ENCODE data around the gene SERPINB10.

SERPINB10 gene

GRCh38 chr18:63905361-63905760 lies 2.4 kb upstream of the SERPINB10 start:
- no peak for TF ChIP-seq ZNF366 (tag by site-specific recombination; conservative IDR thresholded peaks at IDR 0.05)
- TF ChIP-seq ZNF580 (tag by site-specific recombination; IDR thresholded peaks at IDR 0.05) = no peak
- TF ChIP-seq ZBTB7A (tag by site-specific recombination; IDR thresholded peaks at IDR 0.05; ENCODE audit: low read depth) = no peak
- no peak for TF ChIP-seq ZNF16 (tag by site-specific recombination; IDR thresholded peaks at IDR 0.05; ENCODE audit: low read depth)
- TF ChIP-seq ZNF571 (tag by site-specific recombination; IDR thresholded peaks at IDR 0.05) = no peak
- no peak for TF ChIP-seq ZBTB44 (tag by site-specific recombination; IDR thresholded peaks at IDR 0.05)
- no peak for TF ChIP-seq ZNF514 (tag by site-specific recombination; IDR thresholded peaks at IDR 0.05)
- TF ChIP-seq ZNF404 (tag by site-specific recombination; IDR thresholded peaks at IDR 0.05) = no peak
- TF ChIP-seq ZNF664 (tag by site-specific recombination; IDR thresholded peaks at IDR 0.05) = no peak
- no peak for TF ChIP-seq BCL6B (tag by site-specific recombination; IDR thresholded peaks at IDR 0.05)
- TF ChIP-seq ZFP3 (tag by site-specific recombination; IDR thresholded peaks at IDR 0.05; ENCODE audit: low read depth) = no peak
- TF ChIP-seq ZNF24 (tag by site-specific recombination; IDR thresholded peaks at IDR 0.05) = no peak
- TF ChIP-seq ZFHX2 (tag by site-specific recombination; conservative IDR thresholded peaks at IDR 0.05) = no peak
- no peak for TF ChIP-seq ZNF132 (tag by site-specific recombination; IDR thresholded peaks at IDR 0.05; ENCODE audit: borderline replicate concordance)
- TF ChIP-seq ZNF777 (tag by site-specific recombination; IDR thresholded peaks at IDR 0.05; ENCODE audit: borderline replicate concordance) = no peak
- TF ChIP-seq ZSCAN30 (tag by site-specific recombination; IDR thresholded peaks at IDR 0.05) = no peak
- no peak for TF ChIP-seq ZNF324 (tag by site-specific recombination; IDR thresholded peaks at IDR 0.05)
- no peak for TF ChIP-seq KLF17 (tag by site-specific recombination; IDR thresholded peaks at IDR 0.05)
- TF ChIP-seq ZNF624 (tag by site-specific recombination; IDR thresholded peaks at IDR 0.05) = no peak
- TF ChIP-seq ZBTB20 (tag by site-specific recombination; IDR thresholded peaks at IDR 0.05) = no peak
- no peaks in the 10 kb centered on the region for H3K36me3 ChIP-seq (ENCODE audit: control insufficient read depth in 2 of 2, insufficient read depth in 1 of 2, low read length in 2 of 2)
- H3K4me3 ChIP-seq (ENCODE audit: low read depth, low read length) = no peak overlapping the region
- H3K9me3 ChIP-seq (ENCODE audit: control insufficient read depth, insufficient read depth, low read depth, low read length) = no peaks in the 10 kb centered on the region
- ChIA-PET CTCF (no interaction called here), POLR2A (no interaction called here)
- H3K27ac ChIP-seq (ENCODE audit: extremely low read depth, low read depth, low read length) = no peak overlapping the region
- H3K4me1 ChIP-seq (ENCODE audit: control insufficient read depth, insufficient read depth, low read length) = no peaks in the 10 kb centered on the region

- Histone ChIP-seq H3K27ac (ENCODE audit: extremely low read depth, low read depth, low read length) (no peak overlapping the region), H3K4me1 (ENCODE audit: control insufficient read depth, insufficient read depth, low read length) (no peaks in the 10 kb centered on the region), H3K4me3 (ENCODE audit: low read depth, low read length) (no peak overlapping the region), H3K9me3 (ENCODE audit: control insufficient read depth, insufficient read depth, low read depth, low read length) (no peaks in the 10 kb centered on the region), H3K36me3 (ENCODE audit: control insufficient read depth in 2 of 2, insufficient read depth in 1 of 2, low read length in 2 of 2) (no peaks in the 10 kb centered on the region)
- TF ChIP-seq OSR2 (tag by site-specific recombination; IDR thresholded peaks at IDR 0.05) (no peak), ZNF558 (tag by site-specific recombination; IDR thresholded peaks at IDR 0.05) (no peak), ZNF37A (tag by site-specific recombination; IDR thresholded peaks at IDR 0.05) (no peak), ZNF571 (tag by site-specific recombination; IDR thresholded peaks at IDR 0.05) (no peak), ZNF155 (tag by site-specific recombination; IDR thresholded peaks at IDR 0.05) (no peak), ZNF621 (tag by site-specific recombination; IDR thresholded peaks at IDR 0.05) (no peak), ZNF114 (tag by site-specific recombination; IDR thresholded peaks at IDR 0.05) (no peak)
- CTCF ChIA-PET = no interaction called here
- POLR2A ChIA-PET = no interaction called here
Observed at GRCh38 chr18:63906056-63906455, 1.7 kb upstream of the SERPINB10 start.

Measured in HEK293 (cell line).